AML-193 (cell line): ENCODE results near the gene KRT36.
A peak's percentile ranks its signal among the peaks of the same experiment; 100 is the strongest.

Experiments
- DNase-seq, 2 experiments: peaks; one replicate each; lab custom pipeline; 2025; lab: John Stamatoyannopoulos, UW

The KRT36 gene

GRCh38 chr17:41489531-41489930 is at the start of gene KRT36:
Gene KRT36, minus strand, starts transcription at chr17:41489910. Its CDS starts 46 bp downstream, at chr17:41489864.
- DNase-seq: no peak

GRCh38 chr17:41539071-41539492 is 49.4 kb upstream of the KRT36 start:
- no peak for DNase-seq

- no peak for DNase-seq
Observed at GRCh38 chr17:41538565-41538991, 48.9 kb upstream of the KRT36 start.

GRCh38 chr17:41537990-41538389 is 48.3 kb upstream of the KRT36 start:
- peak; percentile 8 to 9 for DNase-seq

GRCh38 chr17:41537614-41537954 is 47.9 kb upstream of the KRT36 start:
- no peak for DNase-seq

GRCh38 chr17:41536741-41537613 is 47.3 kb upstream of the KRT36 start:
- DNase-seq: no peak

GRCh38 chr17:41535764-41536481 is 46.2 kb upstream of the KRT36 start:
- no peak for DNase-seq

GRCh38 chr17:41534899-41535546 is 45.3 kb upstream of the KRT36 start:
- no peak for DNase-seq

- DNase-seq: no peak
Observed at GRCh38 chr17:41533613-41534012, 43.9 kb upstream of the KRT36 start.

- no peak for DNase-seq
Observed at GRCh38 chr17:41532947-41533570, 43.3 kb upstream of the KRT36 start.

- no peak for DNase-seq
Observed at GRCh38 chr17:41531993-41532392, 42.3 kb upstream of the KRT36 start.

- DNase-seq: no peak
Observed at GRCh38 chr17:41530062-41531048, 40.6 kb upstream of the KRT36 start.

- no peak for DNase-seq
Observed at GRCh38 chr17:41529491-41529915, 39.8 kb upstream of the KRT36 start.

- DNase-seq: no peak
Observed at GRCh38 chr17:41528959-41529353, 39.2 kb upstream of the KRT36 start.

- DNase-seq: no peak
Observed at GRCh38 chr17:41527063-41528023, 37.6 kb upstream of the KRT36 start.

- no peak for DNase-seq
Observed at GRCh38 chr17:41524261-41524660, 34.6 kb upstream of the KRT36 start.

- DNase-seq: no peak
Observed at GRCh38 chr17:41523787-41524186, 34.1 kb upstream of the KRT36 start.

- no peak for DNase-seq
Observed at GRCh38 chr17:41523225-41523593, 33.5 kb upstream of the KRT36 start.

GRCh38 chr17:41522301-41523224 is 32.9 kb upstream of the KRT36 start:
- DNase-seq: no peak
